HG02623 (cell line): ENCODE data around the gene FUT1.
"Not testable (repeated sequence)": the region's sequence is repeated elsewhere in the genome, so short reads cannot be mapped to it uniquely, and the experiment has no call there.

Experiments
- ATAC-seq: cut with Tn5 transposase; IDR thresholded peaks from one replicate; pipeline ENCODE4 v1.9.1; 2021; ENCODE audit warnings: moderate library complexity; ENCODE audit not compliant: unreplicated experiment

The FUT1 gene

GRCh38 chr19:48768994-48769713 lies 16.7 kb upstream of the FUT1 start:
- no peak for ATAC-seq

- ATAC-seq, result not testable (repeated sequence)
Measured at GRCh38 chr19:48768171-48768753, 15.8 kb upstream of the FUT1 start.

GRCh38 chr19:48765816-48766215 lies 13.4 kb upstream of the FUT1 start:
- ATAC-seq, result not testable (repeated sequence)

- no peak for ATAC-seq
Measured at GRCh38 chr19:48760504-48761205, 8.2 kb upstream of the FUT1 start.

GRCh38 chr19:48757741-48758144 lies 5.3 kb upstream of the FUT1 start:
- ATAC-seq, result no peak

- no peak for ATAC-seq
Measured at GRCh38 chr19:48757089-48757675, 4.7 kb upstream of the FUT1 start.

- no peak for ATAC-seq
Measured at GRCh38 chr19:48756686-48757085, 4.2 kb upstream of the FUT1 start.

GRCh38 chr19:48756212-48756611 lies 3.8 kb upstream of the FUT1 start:
- no peak for ATAC-seq

GRCh38 chr19:48755787-48756186 lies 3.3 kb upstream of the FUT1 start:
- no peak for ATAC-seq

GRCh38 chr19:48755084-48755641 lies 2.7 kb upstream of the FUT1 start, which contains the start of gene FGF21:
FGF21 (plus strand) TSS chr19:48755524; CDS start chr19:48756237, 713 bp downstream.
- ATAC-seq, result no peak

- ATAC-seq, result no peak
Measured at GRCh38 chr19:48751845-48752495, 471 bp downstream of the FUT1 start.

GRCh38 chr19:48750771-48751504 lies 1.5 kb downstream of the FUT1 start:
- no peak for ATAC-seq

- ATAC-seq, result no peak
Measured at GRCh38 chr19:48750351-48750750, 2.1 kb downstream of the FUT1 start.

- ATAC-seq, result no peak
Measured at GRCh38 chr19:48749571-48750198, 2.8 kb downstream of the FUT1 start.

- ATAC-seq, result no peak
Measured at GRCh38 chr19:48746738-48747575, 5.5 kb downstream of the FUT1 start, which contains the start of gene IZUMO1. IZUMO1 (minus strand) TSS chr19:48746909; CDS start chr19:48745859, 1,050 bp downstream.

GRCh38 chr19:48746110-48746509 lies 6.3 kb downstream of the FUT1 start:
- ATAC-seq, result no peak

GRCh38 chr19:48745208-48745995 lies 7.0 kb downstream of the FUT1 start:
- no peak for ATAC-seq

- ATAC-seq, result no peak
Measured at GRCh38 chr19:48742096-48742495, 10.3 kb downstream of the FUT1 start.
